GM23338 (cell line): ENCODE results near the gene KIRREL3.

Experiments
- CREB1 ChIP-seq: fragments of 250-450 bp; sonication (Bioruptor Pico); IDR thresholded peaks from 2 replicates; pipeline ENCODE4 v1.5.0; 2020; ENCODE audit warnings: low read depth, mild to moderate bottlenecking, moderate library complexity
- ETS1 ChIP-seq: IDR thresholded peaks from 2 replicates; pipeline ENCODE4 v1.6.1; 2016; ENCODE audit warnings: antibody characterized with exemption
- EZH2 ChIP-seq: fragments of 200-600 bp; sonication (generic); IDR thresholded peaks from one replicate; pipeline ENCODE4 v1.8.0; 2017; ENCODE audit warnings: antibody characterized with exemption, mild to moderate bottlenecking, low read depth; ENCODE audit not compliant: unreplicated experiment
- EZH2phosphoT487 ChIP-seq: fragments of 200-600 bp; sonication (generic); IDR thresholded peaks from one replicate; pipeline ENCODE4 v1.8.1; 2018; ENCODE audit warnings: antibody characterized with exemption; ENCODE audit not compliant: unreplicated experiment
- POLR2AphosphoS5 ChIP-seq: IDR thresholded peaks from 2 replicates; pipeline ENCODE4 v1.6.1; 2016; ENCODE audit warnings: antibody characterized with exemption, low read depth
- REST ChIP-seq: IDR thresholded peaks from one replicate; pipeline ENCODE4 v1.6.1; 2018; ENCODE audit warnings: antibody characterized with exemption; ENCODE audit not compliant: unreplicated experiment
- STAT1 ChIP-seq: IDR thresholded peaks from one replicate; pipeline ENCODE4 v1.6.1; 2016; ENCODE audit warnings: antibody characterized with exemption; ENCODE audit not compliant: unreplicated experiment
- ZNF331 ChIP-seq: fragments of 250-450 bp; sonication (Bioruptor Pico); IDR thresholded peaks from 2 replicates; pipeline ENCODE4 v1.5.0; 2020; ENCODE audit warnings: low read depth, mild to moderate bottlenecking, moderate library complexity
- TF ChIP-seq, protein P1 (sequence below), 2 experiments: fragments of 200-600 bp in 1 of 2; sonication (generic) in 1 of 2; conservative IDR thresholded peaks; 2 replicates each; pipeline versions ENCODE4 v1.5.1 to v1.6.1; 2016 to 2017; ENCODE audit warnings: antibody characterized with exemption in 2 of 2, low read depth in 2 of 2, mild to moderate bottlenecking in 2 of 2, moderate library complexity in 1 of 2

GRCh38 chr11:126414615-126415014, 586.0 kb downstream of the KIRREL3 start:
- TF ChIP-seq ETS1 (no peak), EZH2 (no peak), REST (no peak), POLR2AphosphoS5 (no peak), EZH2phosphoT487 (no peak), ZNF331 (CRISPR knock-in tag) (no peak), CREB1 (CRISPR knock-in tag) (no peak), STAT1 (no peak)
- TF ChIP-seq, protein P1, sequence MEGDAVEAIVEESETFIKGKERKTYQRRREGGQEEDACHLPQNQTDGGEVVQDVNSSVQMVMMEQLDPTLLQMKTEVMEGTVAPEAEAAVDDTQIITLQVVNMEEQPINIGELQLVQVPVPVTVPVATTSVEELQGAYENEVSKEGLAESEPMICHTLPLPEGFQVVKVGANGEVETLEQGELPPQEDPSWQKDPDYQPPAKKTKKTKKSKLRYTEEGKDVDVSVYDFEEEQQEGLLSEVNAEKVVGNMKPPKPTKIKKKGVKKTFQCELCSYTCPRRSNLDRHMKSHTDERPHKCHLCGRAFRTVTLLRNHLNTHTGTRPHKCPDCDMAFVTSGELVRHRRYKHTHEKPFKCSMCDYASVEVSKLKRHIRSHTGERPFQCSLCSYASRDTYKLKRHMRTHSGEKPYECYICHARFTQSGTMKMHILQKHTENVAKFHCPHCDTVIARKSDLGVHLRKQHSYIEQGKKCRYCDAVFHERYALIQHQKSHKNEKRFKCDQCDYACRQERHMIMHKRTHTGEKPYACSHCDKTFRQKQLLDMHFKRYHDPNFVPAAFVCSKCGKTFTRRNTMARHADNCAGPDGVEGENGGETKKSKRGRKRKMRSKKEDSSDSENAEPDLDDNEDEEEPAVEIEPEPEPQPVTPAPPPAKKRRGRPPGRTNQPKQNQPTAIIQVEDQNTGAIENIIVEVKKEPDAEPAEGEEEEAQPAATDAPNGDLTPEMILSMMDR (conservative IDR thresholded peaks at IDR 0.05; ENCODE audit: low read depth in 2 of 2) = no peak
